A549 (cell line): ENCODE data around the gene ASMT. TPM values are rescaled to one million over a fixed set of nuclear protein-coding genes. Genes with fewer than 3 reads are reported as not detected.
"Not testable (repeated sequence)": the region's sequence is repeated elsewhere in the genome, so short reads cannot be mapped to it uniquely, and the experiment has no call there.

Experiments used
- ATAC-seq, 2 experiments: fragments of 200-7000 bp in 1 of 2; fragments of >200 bp in 1 of 2; cut with Nextera tagmentation in 1 of 2; cut with Tn5 transposase in 1 of 2; 3 replicates each; pipeline versions ENCODE4 v1.8.0 to v1.9.1; 2018 to 2020; ENCODE audit warnings: mild to moderate bottlenecking in 1 of 2, moderate library complexity in 1 of 2
- CTCF ChIA-PET: fragments of 300-600 bp; sonication (Branson Sonifier 250); formaldehyde crosslinking; extraction: SDS; loops from one replicate; lab custom pipeline; 2021; ENCODE audit warnings: antibody characterized with exemption, inconsistent platforms; lab: Yijun Ruan, JAX
- POLR2A ChIA-PET: fragments of 350-600 bp; formaldehyde crosslinking; extraction: SDS; loops from one replicate; lab custom pipeline; 2021; ENCODE audit warnings: antibody characterized with exemption, inconsistent platforms; lab: Yijun Ruan, JAX
- DNase-seq, 2 experiments: peaks; one replicate each; pipeline versions ENCODE4 v3.0.0 to v3.0.0-alpha.2; 2011 to 2016; ENCODE audit warnings: low read depth in 1 of 2, low spot score in 1 of 2
- FAIRE-seq: peaks from 2 replicates; lab custom pipeline; 2011; peaks lifted over from hg19 to GRCh38; lab: Jason Lieb, UNC
- H3K27ac ChIP-seq, 2 experiments: fragments of >200 bp; sonication (Bioruptor Twin); formaldehyde crosslinking; 3 replicates each; pipeline ENCODE4 v1.5.1; 2016 to 2017
- H3K4me1 ChIP-seq: fragments of >200 bp; sonication (Bioruptor Twin); formaldehyde crosslinking; 3 replicates; pipeline ENCODE4 v1.6.1; 2016
- H3K4me2 ChIP-seq: fragments of >200 bp; sonication (Bioruptor Twin); formaldehyde crosslinking; 3 replicates; pipeline ENCODE4 v1.6.1; 2016
- H3K4me3 ChIP-seq: fragments of >200 bp; sonication (Bioruptor Twin); formaldehyde crosslinking; 3 replicates; pipeline ENCODE4 v1.5.1; 2016
- H3K9me3 ChIP-seq: fragments of >200 bp; sonication (Bioruptor Twin); formaldehyde crosslinking; 3 replicates; pipeline ENCODE4 v1.6.1; 2016
- CBX2 ChIP-seq: fragments of 200-600 bp; sonication (generic); IDR thresholded peaks from 2 replicates; pipeline ENCODE4 v1.6.1; 2016; ENCODE audit warnings: low read depth, mild to moderate bottlenecking, borderline replicate concordance
- CEBPB ChIP-seq, 2 experiments: fragments of >200 bp in 1 of 2; sonication (Bioruptor Twin) in 1 of 2; formaldehyde crosslinking in 1 of 2; IDR thresholded peaks; 2 replicates each; pipeline ENCODE4 v1.6.1; 2012 to 2016
- CHD4 ChIP-seq: fragments of 200-600 bp; sonication (generic); IDR thresholded peaks from 2 replicates; pipeline ENCODE4 v1.6.1; 2016; ENCODE audit warnings: antibody characterized with exemption, mild to moderate bottlenecking, borderline replicate concordance
- CTCF ChIP-seq: fragments of >200 bp; sonication (Bioruptor Twin); formaldehyde crosslinking; IDR thresholded peaks from 3 replicates; pipeline ENCODE4 v1.5.1; 2016
- EHF ChIP-seq: fragments of 250-450 bp; sonication (Bioruptor Pico); IDR thresholded peaks from 2 replicates; pipeline ENCODE4 v1.5.0; 2020; ENCODE audit warnings: mild to moderate bottlenecking
- EP300 ChIP-seq, 2 experiments: fragments of >200 bp; sonication (Bioruptor Twin); formaldehyde crosslinking; IDR thresholded peaks; 2 replicates in 1 of 2; 3 replicates in 1 of 2; pipeline ENCODE4 v1.6.1; 2016 to 2017
- FOSB ChIP-seq: fragments of 250-450 bp; sonication (Bioruptor Pico); IDR thresholded peaks from 2 replicates; pipeline ENCODE4 v1.5.0; 2020; ENCODE audit warnings: mild to moderate bottlenecking, moderate library complexity
- FOXS1 ChIP-seq: fragments of 250-450 bp; sonication (Bioruptor Pico); IDR thresholded peaks from 2 replicates; pipeline ENCODE4 v1.5.0; 2020; ENCODE audit warnings: mild to moderate bottlenecking, moderate library complexity
- GATA3 ChIP-seq: IDR thresholded peaks from 2 replicates; pipeline ENCODE4 v1.6.1; 2012; ENCODE audit warnings: borderline replicate concordance
- HOXA7 ChIP-seq: fragments of 250-450 bp; sonication (Bioruptor Pico); IDR thresholded peaks from 2 replicates; pipeline ENCODE4 v1.5.0; 2020; ENCODE audit warnings: mild to moderate bottlenecking, moderate library complexity
- HOXB5 ChIP-seq: fragments of 250-450 bp; sonication (Bioruptor Pico); IDR thresholded peaks from 2 replicates; pipeline ENCODE4 v1.5.0; 2020; ENCODE audit warnings: mild to moderate bottlenecking, moderate library complexity
- MAZ ChIP-seq: fragments of 150-350 bp; IDR thresholded peaks from 2 replicates; pipeline ENCODE4 v1.6.1; 2014; ENCODE audit warnings: antibody characterized with exemption, low read depth, low read length, borderline replicate concordance
- RAD21 ChIP-seq, 2 experiments: fragments of >200 bp in 1 of 2; sonication (Bioruptor Twin) in 1 of 2; formaldehyde crosslinking in 1 of 2; IDR thresholded peaks in 1 of 2; conservative IDR thresholded peaks in 1 of 2; 2 replicates in 1 of 2; 3 replicates in 1 of 2; pipeline ENCODE4 v1.6.1; 2012 to 2018; ENCODE audit warnings: inconsistent platforms in 1 of 2
- REST ChIP-seq: fragments of 200-600 bp; sonication (generic); IDR thresholded peaks from 2 replicates; pipeline ENCODE4 v1.6.1; 2016; ENCODE audit warnings: antibody characterized with exemption, mild to moderate bottlenecking, moderate library complexity
- SMC3 ChIP-seq: fragments of >200 bp; sonication (Bioruptor Twin); formaldehyde crosslinking; IDR thresholded peaks from 3 replicates; pipeline ENCODE4 v1.6.1; 2018; ENCODE audit warnings: inconsistent platforms
- SREBF2 ChIP-seq: fragments of 450-650 bp; IDR thresholded peaks from 2 replicates; pipeline ENCODE4 v1.6.1; 2014; ENCODE audit warnings: mild to moderate bottlenecking, moderate library complexity
- TFCP2L1 ChIP-seq: fragments of 250-450 bp; sonication (Bioruptor Pico); IDR thresholded peaks from 2 replicates; pipeline ENCODE4 v1.5.0; 2021; ENCODE audit warnings: mild to moderate bottlenecking
- ZC3H11A ChIP-seq: fragments of 450-650 bp; IDR thresholded peaks from 2 replicates; pipeline ENCODE4 v1.6.1; 2014; ENCODE audit warnings: antibody characterized with exemption, mild to moderate bottlenecking
- ZFP36 ChIP-seq: fragments of 450-650 bp; IDR thresholded peaks from 2 replicates; pipeline ENCODE4 v1.6.1; 2014; ENCODE audit warnings: borderline replicate concordance; ENCODE audit not compliant: partially characterized antibody
- WGBS: methylation state at CpG from one replicate; pipeline ENCODE4 v1.1.6; 2017; ENCODE audit errors: missing lambda C conversion rate; 5-methylcytosine and 5-hydroxymethylcytosine counted together
- polyA plus RNA-seq, 4 experiments: library from polyadenylated mRNA; depleted of rRNA in 3 of 4; stranded (reverse); fragments of >200 nt; fragmentation: RNase III in 1 of 4; extraction: RNeasy Plus Mini Kit Qiagen cat#74134 plus additional on column Dnase treatment in 1 of 4; gene quantifications; 2 replicates in 3 of 4; 3 replicates in 1 of 4; pipeline ENCODE4 v1.2.3, GENCODE V29; 2011 to 2017
- TF ChIP-seq, protein P1 (sequence below): IDR thresholded peaks from 2 replicates; pipeline ENCODE4 v1.6.1; 2012

The ASMT gene
- polyA plus RNA-seq, 2 of the 4 experiments (the other 2 are of a cell fraction) = 0.12 to 0.16 TPM

DNA sequence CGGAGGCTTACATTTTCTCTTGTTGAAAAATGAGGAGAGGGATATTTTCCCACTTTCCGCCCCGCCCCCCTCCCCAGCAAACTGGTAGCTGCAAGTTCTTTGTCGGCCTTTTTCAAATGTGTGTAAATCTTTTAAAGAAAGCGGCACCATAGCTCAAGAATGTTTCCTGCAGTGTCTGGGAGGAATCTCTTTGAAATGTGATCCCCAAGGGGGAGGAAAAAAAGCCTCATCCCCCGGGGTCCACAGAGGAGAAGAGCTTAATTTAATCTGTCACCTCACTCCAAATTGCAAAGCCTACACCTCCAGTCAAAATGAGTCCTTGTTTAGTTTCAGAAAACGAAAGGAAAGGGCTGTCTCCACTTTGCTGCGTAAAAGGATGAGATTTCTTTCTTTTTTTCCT is 34.8 kb downstream of the ASMT start (continued):
- TF ChIP-seq REST = no peak
- TF ChIP-seq FOXS1 (CRISPR knock-in tag) = no peak
- no peak for TF ChIP-seq CEBPB (IDR thresholded peaks at IDR 0.05)
- TF ChIP-seq ZFP36 = no peak

GRCh38 chrX:1652011-1652811 is 37.4 kb downstream of the ASMT start:
- H3K4me1 ChIP-seq, CTCF ChIA-PET, H3K27ac ChIP-seq, H3K4me3 ChIP-seq, H3K9me3 ChIP-seq, H3K4me2 ChIP-seq, POLR2A ChIA-PET: not testable (repeated sequence)
- WGBS = 43% methylated on average over 25 of the region's 25 CpGs
- peak; percentile 63 to 87 for DNase-seq
- FAIRE-seq = peak; percentile 36
- peak; percentile 43 to 72; a peak in 5 of 6 replicates for ATAC-seq
- TF ChIP-seq SMC3 (peak; percentile 68), RAD21 (conservative IDR thresholded peaks at IDR 0.05 in 1 of 2, IDR thresholded peaks at IDR 0.05 in 1 of 2) (peak; percentile 69 to 80), CTCF (peak; percentile 68)
- TF ChIP-seq, all 56 proteins: peak for 3; not testable (repeated sequence) for 53

DNA sequence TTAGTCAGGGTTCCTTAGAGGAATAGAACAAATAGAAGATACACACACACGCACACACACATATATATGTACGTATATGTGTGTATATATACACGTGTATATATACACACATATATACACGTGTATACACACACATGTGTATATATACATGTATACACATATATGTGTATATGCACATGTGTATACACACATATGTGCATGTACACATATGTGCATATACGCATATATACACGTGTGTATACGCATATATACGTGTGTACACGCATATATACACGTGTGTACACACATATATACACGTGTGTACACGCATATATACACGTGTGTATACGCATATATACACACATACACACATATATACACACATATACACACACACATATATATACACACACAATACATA is 41.5 kb downstream of the ASMT start:
- ChIA-PET POLR2A (no interaction called here), CTCF (no interaction called here)
- TF ChIP-seq TFCP2L1 (CRISPR knock-in tag) = no peak
- TF ChIP-seq SREBF2 = no peak
- no peak for TF ChIP-seq CBX2
- TF ChIP-seq CHD4 = no peak
- no peak for TF ChIP-seq HOXB5 (CRISPR knock-in tag)
- TF ChIP-seq EHF (CRISPR knock-in tag) = no peak
- TF ChIP-seq FOSB (CRISPR knock-in tag) = no peak
- no peak for TF ChIP-seq EP300 (IDR thresholded peaks at IDR 0.05)
- no peak for TF ChIP-seq ZC3H11A
- TF ChIP-seq MAZ = no peak
- TF ChIP-seq HOXA7 = no peak
- no peak for TF ChIP-seq FOXS1 (CRISPR knock-in tag)
- no peak for TF ChIP-seq GATA3
- no peak for TF ChIP-seq REST
- TF ChIP-seq, protein P1, sequence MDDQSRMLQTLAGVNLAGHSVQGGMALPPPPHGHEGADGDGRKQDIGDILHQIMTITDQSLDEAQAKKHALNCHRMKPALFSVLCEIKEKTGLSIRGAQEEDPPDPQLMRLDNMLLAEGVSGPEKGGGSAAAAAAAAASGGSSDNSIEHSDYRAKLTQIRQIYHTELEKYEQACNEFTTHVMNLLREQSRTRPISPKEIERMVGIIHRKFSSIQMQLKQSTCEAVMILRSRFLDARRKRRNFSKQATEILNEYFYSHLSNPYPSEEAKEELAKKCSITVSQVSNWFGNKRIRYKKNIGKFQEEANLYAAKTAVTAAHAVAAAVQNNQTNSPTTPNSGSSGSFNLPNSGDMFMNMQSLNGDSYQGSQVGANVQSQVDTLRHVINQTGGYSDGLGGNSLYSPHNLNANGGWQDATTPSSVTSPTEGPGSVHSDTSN = no peak
- Histone ChIP-seq H3K9me3 (no peaks in the 10 kb centered on the region), H3K4me3 (no peak overlapping the region), H3K27ac (no peak overlapping the region), H3K4me1 (peaks cover 15% of the 10 kb centered on the region), H3K4me2 (no peak overlapping the region)
- ATAC-seq (no peak), FAIRE-seq (no peak), DNase-seq (no peak)
- 85% methylated on average over 13 of the region's 14 CpGs for WGBS
